CD8-positive, alpha-beta memory T cell (primary cell): Measurements from ENCODE around the gene CHRNA4. TPM values are rescaled to one million over a fixed set of nuclear protein-coding genes. Genes with fewer than 3 reads are reported as not detected.
A peak's percentile ranks its signal among the peaks of the same experiment; 100 is the strongest.

Experiments
- CTCF ChIA-PET: fragments of 350-600 bp; sonication (Branson Sonifier 250); formaldehyde crosslinking; loops from one replicate; lab custom pipeline; 2021; ENCODE audit warnings: antibody characterized with exemption; lab: Charles Lee
- POLR2A ChIA-PET: fragments of 350-600 bp; sonication (Branson Sonifier 250); formaldehyde crosslinking; loops from one replicate; lab custom pipeline; 2021; ENCODE audit warnings: antibody characterized with exemption; lab: Charles Lee
- DNase-seq, 5 donors: peaks; one replicate each; pipeline versions ENCODE4 v3.0.0 to v3.0.0-alpha.2; 2020 to 2022; ENCODE audit warnings: mixed read lengths in 1 of 5
- H3K27ac ChIP-seq: one replicate; pipeline ENCODE4 v1.7.0; 2013; ENCODE audit warnings: low read depth, mild to moderate bottlenecking, low read length, moderate library complexity
- H3K27me3 ChIP-seq: 2 replicates; pipeline ENCODE4 v1.7.0; 2013; ENCODE audit warnings: low read length, mild to moderate bottlenecking; ENCODE audit not compliant: insufficient read depth, poor library complexity, severe bottlenecking
- H3K36me3 ChIP-seq: 2 replicates; pipeline ENCODE4 v1.7.0; 2013; ENCODE audit warnings: mild to moderate bottlenecking, low read length, moderate library complexity; ENCODE audit not compliant: insufficient read depth
- H3K4me1 ChIP-seq: 2 replicates; pipeline ENCODE4 v1.7.0; 2013; ENCODE audit warnings: mild to moderate bottlenecking, low read length, moderate library complexity; ENCODE audit not compliant: insufficient read depth
- H3K4me3 ChIP-seq: 2 replicates; pipeline ENCODE4 v1.7.0; 2013; ENCODE audit warnings: mild to moderate bottlenecking, low read length
- H3K9me3 ChIP-seq: 2 replicates; pipeline ENCODE4 v1.7.0; 2013; ENCODE audit warnings: mild to moderate bottlenecking, low read length
- H3K27ac Mint-ChIP-seq, 8 donors: one replicate each; pipeline ENCODE4 v1.8.0; 2020 to 2021; ENCODE audit warnings: mixed read lengths in 8 of 8, mild to moderate bottlenecking in 6 of 8, inconsistent platforms in 3 of 8, moderate library complexity in 3 of 8
- H3K27me3 Mint-ChIP-seq, 2 donors: one replicate each; pipeline ENCODE4 v1.8.0; 2020 to 2021; ENCODE audit warnings: mixed read lengths in 2 of 2, mild to moderate bottlenecking in 1 of 2, moderate library complexity in 1 of 2
- H3K36me3 Mint-ChIP-seq, 3 donors: one replicate each; pipeline ENCODE4 v1.8.0; 2020 to 2021; ENCODE audit warnings: mixed read lengths in 3 of 3, inconsistent platforms in 1 of 3, mild to moderate bottlenecking in 1 of 3
- H3K4me1 Mint-ChIP-seq, 3 donors: one replicate each; pipeline ENCODE4 v1.8.0; 2020 to 2021; ENCODE audit warnings: mixed read lengths in 3 of 3, inconsistent platforms in 1 of 3, mild to moderate bottlenecking in 1 of 3
- H3K4me3 Mint-ChIP-seq, 7 donors: one replicate each; pipeline ENCODE4 v1.8.0; 2020 to 2021; ENCODE audit warnings: mixed read lengths in 7 of 7, mild to moderate bottlenecking in 6 of 7, moderate library complexity in 4 of 7, inconsistent platforms in 2 of 7
- H3K9me3 Mint-ChIP-seq, 5 donors: one replicate each; pipeline ENCODE4 v1.8.0; 2020 to 2022; ENCODE audit warnings: mixed read lengths in 5 of 5, mild to moderate bottlenecking in 3 of 5, moderate library complexity in 2 of 5, inconsistent platforms in 1 of 5
- polyA plus RNA-seq: library from polyadenylated mRNA; unstranded; fragments of 300-500 nt; fragmentation: Illumina TruSeq; gene quantifications from one replicate; pipeline ENCODE4 v1.2.3, GENCODE V29; 2021
- total RNA-seq, 2 experiments: library from RNA; stranded (reverse); gene quantifications; one replicate each; pipeline ENCODE4 v1.2.3, GENCODE V29; 2021

The CHRNA4 gene
- total and polyA plus RNA-seq, 3 experiments from 2014 or later = not detected

DNA sequence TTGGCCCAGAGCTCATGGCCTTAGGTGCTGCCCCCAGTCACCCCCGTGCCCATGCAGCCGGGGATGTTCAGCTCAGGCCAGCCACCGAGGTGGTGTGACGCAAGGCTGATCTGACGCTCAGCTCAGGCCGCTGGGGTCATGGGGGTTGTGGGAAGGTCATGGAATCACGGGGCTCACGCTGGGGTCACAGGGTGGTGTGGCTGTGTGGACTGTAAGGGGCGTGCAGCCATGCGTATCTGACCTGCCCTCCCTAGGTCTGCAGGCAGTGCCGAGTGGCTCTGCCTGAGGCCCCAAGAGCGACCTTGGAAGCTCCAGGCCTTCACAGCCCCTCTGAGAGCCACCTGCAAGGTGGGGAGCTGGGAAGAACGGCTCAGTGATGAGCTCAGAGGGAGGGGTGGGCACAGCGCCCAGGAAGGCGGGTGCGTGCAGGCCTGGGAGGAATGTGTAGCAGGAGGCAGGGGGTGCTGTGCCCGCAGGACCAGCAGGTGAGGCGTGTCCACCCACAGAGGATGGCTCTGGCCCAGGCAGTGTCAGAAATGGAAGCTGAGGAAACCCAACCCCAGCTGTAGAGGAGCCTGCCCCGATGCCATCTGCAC, 27.8 kb downstream of the CHRNA4 start:
- no peak for DNase-seq
- Mint-ChIP-seq H3K4me1 (no peaks in the 10 kb centered on the region), H3K27ac (no peak overlapping the region), H3K4me3 (no peak overlapping the region), H3K9me3 (peaks cover 4 to 10% (median 7%) of the 10 kb centered on the region in 5 donors), H3K36me3 (peaks cover 0 to 7% (median 0%) of the 10 kb centered on the region in 3 donors), H3K27me3 (peaks cover 8 to 44% of the 10 kb centered on the region in 2 donors)
- H3K27me3 ChIP-seq = no peaks in the 10 kb centered on the region
- H3K36me3 ChIP-seq = no peaks in the 10 kb centered on the region
- ChIA-PET POLR2A (no interaction called here), CTCF (no interaction called here)
- H3K4me1 ChIP-seq = no peaks in the 10 kb centered on the region
- H3K4me3 ChIP-seq = no peak overlapping the region
- H3K9me3 ChIP-seq = no peaks in the 10 kb centered on the region
- H3K27ac ChIP-seq = no peak overlapping the region

- H3K27ac Mint-ChIP-seq = no peak overlapping the region
- no peak overlapping the region for H3K4me3 ChIP-seq
- peaks cover 8 to 40% of the 10 kb centered on the region in 2 donors for H3K27me3 Mint-ChIP-seq
- peaks cover 0 to 7% (median 0%) of the 10 kb centered on the region in 3 donors for H3K36me3 Mint-ChIP-seq
- no peaks in the 10 kb centered on the region for H3K9me3 ChIP-seq
- ChIA-PET CTCF (no interaction called here), POLR2A (no interaction called here)
- no peaks in the 10 kb centered on the region for H3K4me1 Mint-ChIP-seq
- DNase-seq = no peak
- no peak overlapping the region for H3K4me3 Mint-ChIP-seq
- no peak overlapping the region for H3K27ac ChIP-seq
- H3K36me3 ChIP-seq = no peaks in the 10 kb centered on the region
- H3K9me3 Mint-ChIP-seq = peaks cover 4 to 10% (median 7%) of the 10 kb centered on the region in 5 donors
- H3K4me1 ChIP-seq = no peaks in the 10 kb centered on the region
- H3K27me3 ChIP-seq = no peaks in the 10 kb centered on the region
These were observed 28.5 kb downstream of the CHRNA4 start for GRCh38 chr20:63332488-63333240.

GRCh38 chr20:63331741-63332400, 29.3 kb downstream of the CHRNA4 start:
- peaks cover 4 to 11% (median 7%) of the 10 kb centered on the region in 5 donors for H3K9me3 Mint-ChIP-seq
- Histone ChIP-seq H3K9me3 (no peaks in the 10 kb centered on the region), H3K4me1 (no peaks in the 10 kb centered on the region), H3K4me3 (no peak overlapping the region), H3K36me3 (no peaks in the 10 kb centered on the region), H3K27me3 (no peaks in the 10 kb centered on the region), H3K27ac (no peak overlapping the region)
- H3K4me1 Mint-ChIP-seq = peaks cover 0 to 3% (median 3%) of the 10 kb centered on the region in 3 donors
- CTCF ChIA-PET = no interaction called here
- H3K4me3 Mint-ChIP-seq = no peak overlapping the region
- H3K27me3 Mint-ChIP-seq = peaks cover 8 to 34% of the 10 kb centered on the region in 2 donors
- POLR2A ChIA-PET = no interaction called here
- H3K36me3 Mint-ChIP-seq = peaks cover 0 to 7% (median 0%) of the 10 kb centered on the region in 3 donors
- DNase-seq = no peak
- peak overlapping the region in 1 of 8 donors; percentile 84 for H3K27ac Mint-ChIP-seq

- no peak for DNase-seq
- peaks cover 4 to 11% (median 7%) of the 10 kb centered on the region in 5 donors for H3K9me3 Mint-ChIP-seq
- Histone ChIP-seq H3K27me3 (no peaks in the 10 kb centered on the region), H3K4me3 (no peak overlapping the region), H3K36me3 (no peaks in the 10 kb centered on the region), H3K27ac (no peak overlapping the region), H3K9me3 (no peaks in the 10 kb centered on the region), H3K4me1 (peaks cover 9% of the 10 kb centered on the region)
- peaks cover 0 to 5% (median 4%) of the 10 kb centered on the region in 3 donors for H3K4me1 Mint-ChIP-seq
- POLR2A ChIA-PET = no interaction called here
- H3K27ac Mint-ChIP-seq = no peak overlapping the region
- H3K27me3 Mint-ChIP-seq = peaks cover 8 to 29% of the 10 kb centered on the region in 2 donors
- no peak overlapping the region for H3K4me3 Mint-ChIP-seq
- peaks cover 0 to 7% (median 0%) of the 10 kb centered on the region in 3 donors for H3K36me3 Mint-ChIP-seq
- CTCF ChIA-PET = no interaction called here
These were observed 30.2 kb downstream of the CHRNA4 start for GRCh38 chr20:63330940-63331339.

DNA sequence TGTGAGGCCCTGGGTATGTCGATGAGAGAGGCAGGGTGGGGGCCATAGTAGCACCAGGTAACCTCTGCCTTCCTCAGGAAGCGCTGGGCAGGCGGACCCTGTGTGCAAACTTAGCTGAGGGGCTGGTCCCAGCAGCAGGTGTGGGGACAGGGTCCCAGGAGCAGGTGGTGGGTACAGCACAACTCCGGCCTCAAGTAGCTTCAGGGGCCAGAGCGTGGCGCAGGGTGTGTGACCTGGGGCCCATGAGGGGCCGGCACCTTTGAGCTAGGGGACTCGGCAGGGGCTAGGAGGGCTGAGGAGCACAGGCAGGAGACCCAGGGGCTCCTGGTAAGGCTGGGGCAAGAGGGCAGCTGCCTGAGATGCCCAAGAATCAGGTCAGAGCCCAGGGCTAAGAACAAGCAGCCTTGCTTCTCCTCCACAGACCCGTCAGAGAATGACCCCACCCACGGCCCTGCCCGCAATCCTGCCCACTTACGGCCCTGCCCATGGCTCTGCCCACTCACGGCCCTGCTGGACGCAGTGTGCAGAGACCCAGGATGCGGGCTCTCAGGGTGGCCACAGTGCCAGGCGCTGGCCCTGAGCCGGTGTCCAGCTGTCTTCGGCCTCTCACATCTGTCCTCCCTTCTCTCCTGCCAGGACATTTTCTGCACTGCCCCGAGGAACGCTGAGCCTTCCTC, 30.9 kb downstream of the CHRNA4 start:
- Histone ChIP-seq H3K4me1 (peaks cover 13% of the 10 kb centered on the region), H3K9me3 (no peaks in the 10 kb centered on the region), H3K4me3 (no peak overlapping the region), H3K27ac (no peak overlapping the region), H3K27me3 (no peaks in the 10 kb centered on the region), H3K36me3 (no peaks in the 10 kb centered on the region)
- ChIA-PET POLR2A (no interaction called here), CTCF (interaction anchor here (0.8 kb wide), 1 partner anchor 13 kb away, joined by 3 read pairs; no protein-coding TSS in a partner anchor)
- peaks cover 4 to 11% (median 7%) of the 10 kb centered on the region in 5 donors for H3K9me3 Mint-ChIP-seq
- no peak overlapping the region for H3K4me3 Mint-ChIP-seq
- DNase-seq = no peak
- peaks cover 4 to 22% of the 10 kb centered on the region in 2 donors for H3K27me3 Mint-ChIP-seq
- peaks cover 0 to 7% (median 0%) of the 10 kb centered on the region in 3 donors for H3K36me3 Mint-ChIP-seq
- H3K27ac Mint-ChIP-seq = no peak overlapping the region
- H3K4me1 Mint-ChIP-seq = peaks cover 0 to 5% (median 4%) of the 10 kb centered on the region in 3 donors

- Mint-ChIP-seq H3K4me1 (peaks cover 0 to 5% (median 4%) of the 10 kb centered on the region in 3 donors), H3K36me3 (peaks cover 0 to 7% (median 0%) of the 10 kb centered on the region in 3 donors), H3K27me3 (peaks cover 3 to 19% of the 10 kb centered on the region in 2 donors), H3K27ac (peak overlapping the region in 1 of 8 donors; percentile 38), H3K9me3 (peaks cover 4 to 11% (median 7%) of the 10 kb centered on the region in 5 donors), H3K4me3 (no peak overlapping the region)
- Histone ChIP-seq H3K27ac (no peak overlapping the region), H3K27me3 (no peaks in the 10 kb centered on the region), H3K4me3 (no peak overlapping the region), H3K36me3 (no peaks in the 10 kb centered on the region), H3K9me3 (no peaks in the 10 kb centered on the region), H3K4me1 (peaks cover 13% of the 10 kb centered on the region)
- no peak for DNase-seq
- POLR2A ChIA-PET = no interaction called here
- CTCF ChIA-PET = interaction anchor here (0.8 kb wide), 1 partner anchor 12 kb away, joined by 3 read pairs; no protein-coding TSS in a partner anchor
These were observed 31.6 kb downstream of the CHRNA4 start for GRCh38 chr20:63329331-63330083.

DNA sequence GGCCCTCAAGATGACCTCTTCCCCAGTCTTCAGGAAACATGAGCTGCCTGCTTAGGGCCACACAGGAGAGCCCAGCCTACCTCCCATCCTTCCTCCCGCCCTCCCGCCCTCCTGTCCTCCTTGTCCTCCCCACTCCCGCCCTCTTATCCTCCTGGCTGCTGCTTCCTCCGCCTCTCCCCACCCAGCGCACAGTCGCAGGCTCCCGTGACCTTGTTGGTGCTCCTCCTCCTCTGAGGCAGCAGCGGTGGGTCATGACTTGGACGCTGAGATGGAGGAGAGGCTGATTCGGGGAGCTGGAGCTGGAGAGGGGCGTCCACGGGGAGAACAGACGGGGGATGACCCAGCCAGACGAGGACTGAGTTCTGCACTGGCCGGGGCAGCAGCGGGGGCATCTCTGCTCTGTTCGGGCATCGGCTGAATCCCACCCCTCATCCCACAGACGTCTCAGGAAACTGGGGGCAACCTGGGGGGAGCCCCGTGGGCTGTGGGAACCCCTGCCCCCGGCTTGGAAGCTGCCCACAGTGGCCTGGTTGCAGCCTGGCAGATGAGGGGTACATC, 32.4 kb downstream of the CHRNA4 start:
- no peak overlapping the region for H3K27ac Mint-ChIP-seq

More for the DNA sequence above, 32.4 kb downstream of the CHRNA4 start:
- Mint-ChIP-seq H3K36me3 (peaks cover 0 to 7% (median 0%) of the 10 kb centered on the region in 3 donors), H3K9me3 (peaks cover 4 to 11% (median 7%) of the 10 kb centered on the region in 5 donors), H3K4me3 (no peak overlapping the region), H3K27me3 (peaks cover 2 to 19% of the 10 kb centered on the region in 2 donors), H3K4me1 (peaks cover 0 to 5% (median 4%) of the 10 kb centered on the region in 3 donors)
- Histone ChIP-seq H3K27ac (no peak overlapping the region), H3K36me3 (no peaks in the 10 kb centered on the region), H3K27me3 (no peaks in the 10 kb centered on the region), H3K9me3 (no peaks in the 10 kb centered on the region), H3K4me1 (peaks cover 13% of the 10 kb centered on the region), H3K4me3 (no peak overlapping the region)
- DNase-seq = no peak
- ChIA-PET CTCF (no interaction called here), POLR2A (no interaction called here)
